GM23248 (cell line): ENCODE data around the gene KLHL36.

Experiments
- EZH2 ChIP-seq: fragments of 200-600 bp; sonication (generic); IDR thresholded peaks from 2 replicates; pipeline ENCODE4 v1.6.1; 2018; ENCODE audit warnings: antibody characterized with exemption, mild to moderate bottlenecking; ENCODE audit not compliant: insufficient read depth, poor library complexity, severe bottlenecking
- EZH2phosphoT487 ChIP-seq: fragments of 200-600 bp; sonication (generic); IDR thresholded peaks from 2 replicates; pipeline ENCODE4 v1.6.1; 2018; ENCODE audit warnings: antibody characterized with exemption, moderate library complexity, mild to moderate bottlenecking, low read depth; ENCODE audit not compliant: insufficient read depth

DNA sequence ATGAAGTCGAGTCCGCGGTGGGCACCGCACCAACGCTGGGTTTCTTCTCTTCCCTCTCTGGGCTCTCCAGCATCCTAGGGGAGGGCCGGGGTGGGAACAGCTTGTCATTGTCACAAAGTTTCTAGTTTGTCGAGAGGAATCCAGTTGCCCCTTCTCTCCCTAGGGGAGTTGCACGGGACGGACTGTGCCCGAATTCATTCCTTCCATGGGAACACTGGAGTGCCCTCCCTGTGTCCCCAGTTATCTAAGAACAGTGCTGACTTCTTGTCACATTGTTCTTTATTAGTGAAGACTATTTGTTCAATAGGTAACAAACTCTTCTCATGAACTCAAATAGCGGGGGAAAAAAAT is 1.2 kb downstream of the KLHL36 start:
- TF ChIP-seq EZH2 = no peak
- no peak for TF ChIP-seq EZH2phosphoT487
